AG08395 (cell line): Measurements from ENCODE around the gene RTN3.
"Not testable (repeated sequence)": the region's sequence is repeated elsewhere in the genome, so short reads cannot be mapped to it uniquely, and the experiment has no call there.

Source experiments
- DNase-seq: peaks from one replicate; pipeline ENCODE4 v3.0.0; 2012; ENCODE audit warnings: mixed read lengths, low spot score

RTN3 gene

GRCh38 chr11:63681321-63682065 lies at the start of gene RTN3:
RTN3 (plus strand) TSS chr11:63681500; CDS start chr11:63681637, 137 bp downstream.
- DNase-seq = peak; percentile 98

- DNase-seq = peak; percentile 78
Observed at GRCh38 chr11:63635762-63636465, 45.4 kb upstream of the RTN3 start.

GRCh38 chr11:63638436-63638835 lies 42.9 kb upstream of the RTN3 start:
- not testable (repeated sequence) for DNase-seq

GRCh38 chr11:63639199-63639832 lies 42.0 kb upstream of the RTN3 start:
- peak; percentile 38 for DNase-seq

GRCh38 chr11:63641727-63642126 lies 39.6 kb upstream of the RTN3 start:
- DNase-seq = peak; percentile 30

- DNase-seq = no peak
Observed at GRCh38 chr11:63643205-63643604, 38.1 kb upstream of the RTN3 start.

GRCh38 chr11:63652671-63653070 lies 28.6 kb upstream of the RTN3 start:
- DNase-seq = no peak

- no peak for DNase-seq
Observed at GRCh38 chr11:63660972-63661371, 20.3 kb upstream of the RTN3 start.

GRCh38 chr11:63663809-63664208 lies 17.5 kb upstream of the RTN3 start:
- DNase-seq = peak; percentile 77

GRCh38 chr11:63666874-63667273 lies 14.4 kb upstream of the RTN3 start:
- DNase-seq = peak; percentile 3

- peak; percentile 83 for DNase-seq
Observed at GRCh38 chr11:63667995-63668795, 13.1 kb upstream of the RTN3 start.

- DNase-seq = no peak
Observed at GRCh38 chr11:63670096-63670432, 11.2 kb upstream of the RTN3 start.

GRCh38 chr11:63670433-63671321 lies 10.6 kb upstream of the RTN3 start:
- peak; percentile 51 for DNase-seq

GRCh38 chr11:63671322-63672155 lies 9.8 kb upstream of the RTN3 start, which contains the start of gene ATL3:
ATL3 (minus strand) TSS chr11:63671376; CDS start chr11:63671335, 41 bp downstream.
- DNase-seq = peak; percentile 88

GRCh38 chr11:63672156-63672463 lies 9.2 kb upstream of the RTN3 start:
- DNase-seq = no peak

GRCh38 chr11:63672936-63673539 lies 8.3 kb upstream of the RTN3 start:
- DNase-seq = no peak

GRCh38 chr11:63673579-63673978 lies 7.7 kb upstream of the RTN3 start:
- DNase-seq = peak; percentile 63

GRCh38 chr11:63680834-63681320 lies 423 bp upstream of the RTN3 start:
- DNase-seq = no peak
